KOPT-K1 (cell line): ENCODE measurements around the gene PDZRN4.

Source experiments
- H3K27ac ChIP-seq: fragments of 200-600 bp; sonication (generic); 2 replicates; pipeline ENCODE4 v1.5.1; 2016; ENCODE audit warnings: antibody characterized with exemption, mild to moderate bottlenecking, low read depth, low read length; ENCODE audit not compliant: poor library complexity, severe bottlenecking
- H3K36me3 ChIP-seq: fragments of 200-600 bp; sonication (generic); 2 replicates; pipeline ENCODE4 v1.5.1; 2017; ENCODE audit warnings: antibody characterized with exemption, mild to moderate bottlenecking, low read length, moderate library complexity; ENCODE audit not compliant: insufficient read depth
- H3K9me3 ChIP-seq: fragments of 200-600 bp; sonication (generic); 2 replicates; pipeline ENCODE4 v1.5.1; 2017; ENCODE audit warnings: antibody characterized with exemption, low read length, mild to moderate bottlenecking; ENCODE audit not compliant: insufficient read depth, poor library complexity, severe bottlenecking

PDZRN4 gene

GRCh38 chr12:41462312-41462711 is 274.2 kb downstream of the PDZRN4 start:
- Histone ChIP-seq H3K27ac (no peak overlapping the region), H3K36me3 (no peaks in the 10 kb centered on the region), H3K9me3 (no peaks in the 10 kb centered on the region)

- H3K36me3 ChIP-seq, result no peaks in the 10 kb centered on the region
- H3K27ac ChIP-seq, result no peak overlapping the region
- no peaks in the 10 kb centered on the region for H3K9me3 ChIP-seq
Measured at GRCh38 chr12:41465526-41465925, 277.4 kb downstream of the PDZRN4 start.

GRCh38 chr12:41466300-41466699 is 278.2 kb downstream of the PDZRN4 start:
- Histone ChIP-seq H3K36me3 (no peaks in the 10 kb centered on the region), H3K27ac (no peak overlapping the region), H3K9me3 (no peaks in the 10 kb centered on the region)

GRCh38 chr12:41466802-41467201 is 278.7 kb downstream of the PDZRN4 start:
- Histone ChIP-seq H3K27ac (no peak overlapping the region), H3K9me3 (no peaks in the 10 kb centered on the region), H3K36me3 (no peaks in the 10 kb centered on the region)

- H3K27ac ChIP-seq, result no peak overlapping the region
- no peaks in the 10 kb centered on the region for H3K9me3 ChIP-seq
- no peaks in the 10 kb centered on the region for H3K36me3 ChIP-seq
Measured at GRCh38 chr12:41467591-41468325, 279.6 kb downstream of the PDZRN4 start.

GRCh38 chr12:41468341-41468740 is 280.2 kb downstream of the PDZRN4 start:
- Histone ChIP-seq H3K9me3 (no peaks in the 10 kb centered on the region), H3K36me3 (no peaks in the 10 kb centered on the region), H3K27ac (no peak overlapping the region)

- Histone ChIP-seq H3K9me3 (no peaks in the 10 kb centered on the region), H3K36me3 (no peaks in the 10 kb centered on the region), H3K27ac (no peak overlapping the region)
Measured at GRCh38 chr12:41468756-41469155, 280.6 kb downstream of the PDZRN4 start.

- no peak overlapping the region for H3K27ac ChIP-seq
- no peaks in the 10 kb centered on the region for H3K36me3 ChIP-seq
- no peaks in the 10 kb centered on the region for H3K9me3 ChIP-seq
Measured at GRCh38 chr12:41473441-41473840, 285.3 kb downstream of the PDZRN4 start.

- Histone ChIP-seq H3K9me3 (no peaks in the 10 kb centered on the region), H3K36me3 (no peaks in the 10 kb centered on the region), H3K27ac (no peak overlapping the region)
Measured at GRCh38 chr12:41474001-41474400, 285.9 kb downstream of the PDZRN4 start.

GRCh38 chr12:41476499-41477439 is 288.6 kb downstream of the PDZRN4 start:
- H3K36me3 ChIP-seq, result no peaks in the 10 kb centered on the region
- H3K27ac ChIP-seq, result no peak overlapping the region
- no peaks in the 10 kb centered on the region for H3K9me3 ChIP-seq

- Histone ChIP-seq H3K27ac (no peak overlapping the region), H3K9me3 (no peaks in the 10 kb centered on the region), H3K36me3 (no peaks in the 10 kb centered on the region)
Measured at GRCh38 chr12:41479426-41479825, 291.3 kb downstream of the PDZRN4 start.

- Histone ChIP-seq H3K27ac (no peak overlapping the region), H3K36me3 (no peaks in the 10 kb centered on the region), H3K9me3 (no peaks in the 10 kb centered on the region)
Measured at GRCh38 chr12:41485203-41485602, 297.1 kb downstream of the PDZRN4 start.

- Histone ChIP-seq H3K27ac (no peak overlapping the region), H3K36me3 (no peaks in the 10 kb centered on the region), H3K9me3 (no peaks in the 10 kb centered on the region)
Measured at GRCh38 chr12:41486718-41487117, 298.6 kb downstream of the PDZRN4 start.

GRCh38 chr12:41496009-41496408 is 307.9 kb downstream of the PDZRN4 start:
- H3K9me3 ChIP-seq, result no peaks in the 10 kb centered on the region
- H3K27ac ChIP-seq, result no peak overlapping the region
- no peaks in the 10 kb centered on the region for H3K36me3 ChIP-seq

GRCh38 chr12:41497409-41497808 is 309.3 kb downstream of the PDZRN4 start:
- no peaks in the 10 kb centered on the region for H3K36me3 ChIP-seq
- no peaks in the 10 kb centered on the region for H3K9me3 ChIP-seq
- no peak overlapping the region for H3K27ac ChIP-seq
